Stimulated activated CD4-positive, alpha-beta T cell treated with anti-CD3 and anti-CD28 coated beads, Interleukin-12 subunit alpha, Interleukin-12 subunit beta, amount 100 ng/mL, for 24 hours (primary cell): ENCODE measurements around the gene DNAJC1.
"Not testable (repeated sequence)": the region's sequence is repeated elsewhere in the genome, so short reads cannot be mapped to it uniquely, and the experiment has no call there.

Experiments used
- DNase-seq, 2 experiments: peaks; one replicate each; pipeline ENCODE4 v3.0.0-alpha.2; 2020; ENCODE audit warnings: low read depth in 2 of 2

The DNAJC1 gene

GRCh38 chr10:21831986-21832820 is 171.3 kb downstream of the DNAJC1 start:
- DNase-seq, result no peak

GRCh38 chr10:21830037-21830436 is 173.5 kb downstream of the DNAJC1 start:
- DNase-seq, result no peak

GRCh38 chr10:21827308-21827707 is 176.2 kb downstream of the DNAJC1 start:
- DNase-seq, result no peak

DNA sequence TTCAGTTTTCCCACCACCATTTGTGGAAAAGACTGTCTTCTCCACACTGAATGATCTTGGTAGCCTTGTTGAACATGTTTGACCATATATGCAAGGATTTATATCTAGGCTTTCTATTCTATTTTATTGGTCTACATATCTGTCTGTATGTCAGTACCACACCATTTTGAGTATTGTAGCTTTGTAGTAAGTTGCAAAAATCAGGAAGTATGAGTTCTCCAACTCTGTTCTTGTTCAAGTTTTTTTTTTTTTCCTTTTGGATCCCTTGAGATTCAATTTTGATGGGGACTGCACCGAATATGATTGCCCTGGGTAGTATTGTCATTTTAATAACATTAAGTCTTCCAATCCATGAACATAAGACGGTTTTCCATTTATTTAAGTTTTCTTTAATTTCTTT is 176.8 kb downstream of the DNAJC1 start:
- DNase-seq, result no peak

- DNase-seq, result no peak
These were observed 178.2 kb downstream of the DNAJC1 start for GRCh38 chr10:21825345-21825744.

- DNase-seq, result no peak
These were observed 179.1 kb downstream of the DNAJC1 start for GRCh38 chr10:21824409-21824808.

DNA sequence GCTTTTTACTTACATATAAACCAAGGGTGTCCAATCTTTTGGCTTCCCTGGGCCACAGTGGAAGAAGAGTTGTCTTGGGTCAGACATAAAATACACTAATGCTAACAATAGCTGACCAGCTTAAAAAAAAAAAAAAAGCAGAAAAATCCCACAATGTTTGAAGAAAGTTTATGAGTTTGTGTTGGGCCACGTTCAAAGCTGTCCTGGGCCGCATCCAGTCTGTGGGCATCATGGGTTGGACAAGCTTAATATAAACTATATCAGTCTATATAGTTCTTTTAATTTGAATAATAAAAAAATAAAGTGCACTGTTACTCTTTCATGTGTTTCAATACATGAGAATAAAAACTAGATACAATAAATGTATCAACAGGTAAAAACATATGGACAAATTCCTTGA is 179.9 kb downstream of the DNAJC1 start:
- no peak for DNase-seq

DNA sequence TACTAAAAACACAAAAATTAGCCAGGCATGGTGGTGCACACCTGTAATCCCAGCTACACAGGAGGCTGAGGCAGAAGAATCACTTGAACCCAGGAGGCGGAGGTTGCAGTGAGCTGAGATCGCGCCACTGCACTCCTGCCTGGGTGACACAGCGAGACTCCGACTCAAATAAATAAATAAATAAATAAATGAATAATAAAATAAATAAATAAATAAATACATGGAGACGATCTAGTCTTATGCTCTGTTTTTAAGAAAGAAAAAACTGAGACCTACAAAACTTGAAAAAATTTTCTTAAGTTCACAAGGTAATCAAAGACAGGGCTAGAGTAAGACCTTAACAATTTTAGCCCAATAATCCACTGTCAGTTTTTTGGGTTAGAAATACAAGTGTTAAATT is 181.3 kb downstream of the DNAJC1 start:
- not testable (repeated sequence) for DNase-seq

DNA sequence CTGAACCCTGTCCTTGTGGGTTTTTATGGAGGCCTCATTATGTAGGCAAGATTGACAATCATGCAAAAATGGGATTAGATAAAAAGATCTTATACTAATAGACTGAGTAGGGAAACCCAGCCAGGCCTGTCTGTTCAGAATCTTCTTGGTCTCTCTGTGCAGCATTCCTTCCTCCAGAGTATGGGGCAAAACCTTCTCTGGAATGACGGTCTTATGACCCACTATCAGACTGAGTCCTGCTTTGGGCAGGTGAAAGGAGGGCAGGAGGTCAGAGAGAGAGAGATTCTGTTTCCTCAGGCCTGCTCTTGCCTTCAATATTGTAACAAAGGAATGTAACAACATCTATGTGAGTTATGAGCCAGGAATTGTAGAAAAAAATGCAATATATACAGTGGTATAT is 182.6 kb downstream of the DNAJC1 start:
- DNase-seq, result no peak

DNA sequence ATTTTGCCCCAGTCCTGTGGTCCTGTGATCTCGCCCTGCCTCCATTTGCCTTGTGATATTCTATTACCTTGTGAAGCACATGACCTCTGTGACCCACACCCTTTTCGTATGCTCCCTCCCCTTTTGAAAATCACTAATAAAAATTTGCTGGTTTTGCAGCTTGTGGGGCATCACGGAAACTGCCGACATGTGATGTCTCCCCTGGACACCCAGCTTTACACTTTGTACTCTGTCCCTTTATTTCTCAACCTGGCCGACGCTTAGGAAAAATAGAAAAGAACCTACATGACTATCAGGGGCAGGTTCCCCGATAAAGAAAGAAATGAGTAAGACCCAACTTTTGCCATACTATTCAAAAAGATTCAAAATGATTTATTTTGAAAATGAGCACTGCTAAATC is 185.1 kb downstream of the DNAJC1 start:
- DNase-seq, result not testable (repeated sequence)

- no peak for DNase-seq
These were observed 188.7 kb downstream of the DNAJC1 start for GRCh38 chr10:21814866-21815265.

DNA sequence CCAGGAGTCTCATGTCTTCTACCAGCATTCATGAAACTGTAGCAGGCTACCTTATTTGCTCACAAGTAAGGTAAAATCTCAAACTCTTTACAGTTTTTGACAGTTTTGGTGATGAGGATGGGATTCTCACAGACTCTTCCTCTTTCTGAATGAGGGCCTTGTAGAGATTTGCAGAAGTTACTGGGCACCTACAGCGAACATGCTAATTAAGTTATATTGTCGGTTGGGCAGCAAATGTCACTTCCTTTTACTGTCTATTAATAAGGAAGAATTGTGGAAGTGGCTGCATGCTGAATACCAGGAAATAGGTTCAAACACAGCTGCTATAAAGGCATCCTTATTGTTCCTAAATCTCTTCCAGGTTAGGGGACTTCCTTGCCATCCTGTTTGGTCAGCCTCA is 189.6 kb downstream of the DNAJC1 start:
- no peak for DNase-seq

DNA sequence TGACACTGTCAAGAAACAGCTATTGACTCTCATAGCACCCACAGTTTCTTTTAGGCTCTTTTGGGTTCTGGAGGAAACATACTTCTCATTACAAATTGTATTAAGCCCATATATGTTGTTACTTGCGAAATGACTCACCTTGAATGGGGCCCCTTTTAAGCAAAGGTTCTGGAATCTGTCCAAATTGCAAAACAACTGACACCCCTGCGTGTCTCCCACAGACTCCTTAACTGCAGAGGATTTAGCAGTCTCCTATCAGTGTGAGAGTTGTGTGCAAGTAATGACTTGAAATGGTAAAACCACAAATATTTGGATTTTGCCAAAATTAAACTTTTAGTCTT is 192.3 kb downstream of the DNAJC1 start:
- DNase-seq, result no peak

- no peak for DNase-seq
These were observed 192.8 kb downstream of the DNAJC1 start for GRCh38 chr10:21810582-21811244.

GRCh38 chr10:21808550-21808949 is 195.0 kb downstream of the DNAJC1 start:
- DNase-seq, result no peak

- no peak for DNase-seq
These were observed 196.3 kb downstream of the DNAJC1 start for GRCh38 chr10:21807180-21807579.

GRCh38 chr10:21803374-21803773 is 200.2 kb downstream of the DNAJC1 start:
- DNase-seq, result no peak

GRCh38 chr10:21801609-21802008 is 201.9 kb downstream of the DNAJC1 start:
- DNase-seq, result no peak

- DNase-seq, result no peak
These were observed 205.4 kb downstream of the DNAJC1 start for GRCh38 chr10:21797984-21798765.

DNA sequence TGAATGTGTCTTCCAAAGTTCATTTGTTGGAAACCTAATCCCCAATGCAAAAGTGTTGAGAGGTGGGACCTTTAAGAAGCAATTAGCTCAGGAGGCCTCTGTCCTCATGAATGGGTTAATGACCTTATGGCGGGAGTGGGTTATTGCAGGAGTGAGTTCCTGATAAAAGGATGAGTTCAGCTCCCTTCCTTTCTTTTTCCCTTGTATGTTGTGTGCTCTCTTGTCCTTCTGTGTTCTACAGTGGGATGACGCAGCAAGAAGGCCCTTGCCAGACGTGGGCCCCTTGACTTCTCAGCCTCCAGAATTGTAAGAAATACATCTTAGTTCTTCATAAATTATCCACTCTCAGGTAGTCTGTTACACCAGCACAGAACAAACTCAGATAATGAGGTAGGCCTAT is 206.0 kb downstream of the DNAJC1 start:
- no peak for DNase-seq

DNA sequence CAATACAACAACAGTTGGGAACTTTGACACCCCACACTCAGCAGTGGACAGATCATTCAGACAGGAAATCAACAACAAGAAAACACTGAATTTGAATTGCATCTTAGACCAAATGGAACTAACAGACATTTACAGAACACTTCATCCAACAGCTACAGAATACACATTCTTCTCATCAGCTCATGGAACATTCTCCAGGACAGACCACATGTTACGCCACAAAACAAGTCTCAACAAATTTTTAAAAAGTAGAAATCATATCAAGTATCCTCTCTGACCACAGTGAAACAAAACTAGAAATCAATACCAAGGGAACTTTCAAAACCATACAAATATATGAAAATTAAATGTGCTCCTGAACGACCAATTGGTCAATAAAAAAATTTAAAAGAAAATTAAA is 212.3 kb downstream of the DNAJC1 start:
- DNase-seq, result no peak

DNA sequence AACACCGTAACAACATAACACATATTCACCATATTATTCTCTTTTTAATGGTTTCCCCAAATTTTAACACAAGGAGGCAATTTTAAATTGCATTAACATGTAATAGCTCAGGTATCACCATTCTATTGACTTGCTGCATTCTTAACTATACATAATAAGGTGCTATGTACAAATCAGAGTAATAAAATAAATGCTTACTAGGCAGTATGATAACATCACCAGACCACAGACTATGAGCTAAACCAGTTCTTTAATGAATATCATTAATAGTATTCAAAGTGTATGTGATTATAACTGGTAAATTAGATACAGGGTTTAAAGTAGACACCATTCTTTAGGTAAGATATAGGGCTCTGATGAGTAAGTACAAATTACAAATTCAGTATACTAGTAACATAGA is 226.6 kb downstream of the DNAJC1 start:
- no peak for DNase-seq

DNA sequence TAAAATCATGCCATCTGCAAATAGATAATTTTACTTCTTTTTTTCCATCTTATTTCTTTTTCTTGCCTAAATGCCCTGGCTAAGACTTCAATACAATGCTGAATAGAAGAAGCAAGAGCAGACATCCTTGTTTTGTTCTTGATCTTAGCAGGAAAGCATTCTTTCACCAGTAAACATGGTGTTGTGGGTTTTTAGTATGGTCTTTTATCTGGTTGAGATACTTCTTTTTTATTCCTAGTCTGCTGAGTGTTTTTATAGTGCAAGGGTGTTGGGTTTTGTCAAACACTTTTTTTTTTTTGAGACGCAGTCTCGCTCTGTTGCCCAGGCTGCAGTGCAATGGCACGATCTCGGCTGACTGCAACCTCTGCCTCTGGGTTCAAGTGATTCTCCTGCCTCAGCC is 232.3 kb downstream of the DNAJC1 start:
- no peak for DNase-seq
